ENCODE measurements around the gene HDAC10.

The HDAC10 gene

GRCh38 chr22:50227579-50228215 lies 23.4 kb downstream of the HDAC10 start:
- WGBS, 2 experiments (ENCODE audit: insufficient coverage in 2 of 2): 94 to 95% methylated on average over 14 to 23 of the region's 25 CpGs
- no peak overlapping the region for H3K27ac ChIP-seq (ENCODE audit: low read depth, low read length, severe bottlenecking)
- peaks cover 45% of the 10 kb centered on the region for H3K36me3 ChIP-seq (ENCODE audit: control insufficient read depth, insufficient read depth, low read length)
- H3K9me3 ChIP-seq (ENCODE audit: control insufficient read depth, low read length): no peaks in the 10 kb centered on the region
- H3K4me3 ChIP-seq (ENCODE audit: extremely low read depth, insufficient read depth, low read length, poor library complexity, severe bottlenecking): no peak overlapping the region
- H3K4me1 ChIP-seq (ENCODE audit: control insufficient read depth, insufficient read depth, low read length, poor library complexity, severe bottlenecking): no peaks in the 10 kb centered on the region

GRCh38 chr22:50226875-50227165 lies 24.2 kb downstream of the HDAC10 start:
- Histone ChIP-seq H3K27ac (ENCODE audit: low read depth, low read length, severe bottlenecking) (no peak overlapping the region), H3K36me3 (ENCODE audit: control insufficient read depth, insufficient read depth, low read length) (peaks cover 54% of the 10 kb centered on the region), H3K4me1 (ENCODE audit: control insufficient read depth, insufficient read depth, low read length, poor library complexity, severe bottlenecking) (no peaks in the 10 kb centered on the region), H3K9me3 (ENCODE audit: control insufficient read depth, low read length) (no peaks in the 10 kb centered on the region), H3K4me3 (ENCODE audit: extremely low read depth, insufficient read depth, low read length, poor library complexity, severe bottlenecking) (no peak overlapping the region)
- WGBS, 2 experiments (ENCODE audit: insufficient coverage in 2 of 2): 95 to 96% methylated on average over 15 to 18 of the region's 18 CpGs

GRCh38 chr22:50226063-50226874 lies 24.8 kb downstream of the HDAC10 start:
- Histone ChIP-seq H3K4me1 (ENCODE audit: control insufficient read depth, insufficient read depth, low read length, poor library complexity, severe bottlenecking) (no peaks in the 10 kb centered on the region), H3K36me3 (ENCODE audit: control insufficient read depth, insufficient read depth, low read length) (peaks cover 59% of the 10 kb centered on the region), H3K9me3 (ENCODE audit: control insufficient read depth, low read length) (no peaks in the 10 kb centered on the region), H3K27ac (ENCODE audit: low read depth, low read length, severe bottlenecking) (no peak overlapping the region), H3K4me3 (ENCODE audit: extremely low read depth, insufficient read depth, low read length, poor library complexity, severe bottlenecking) (no peak overlapping the region)
- WGBS, 2 experiments (ENCODE audit: insufficient coverage in 2 of 2): 95 to 98% methylated on average over 18 to 26 of the region's 31 CpGs

GRCh38 chr22:50225200-50225969 lies 25.7 kb downstream of the HDAC10 start:
- Histone ChIP-seq H3K27ac (ENCODE audit: low read depth, low read length, severe bottlenecking) (no peak overlapping the region), H3K36me3 (ENCODE audit: control insufficient read depth, insufficient read depth, low read length) (peaks cover 63% of the 10 kb centered on the region), H3K4me1 (ENCODE audit: control insufficient read depth, insufficient read depth, low read length, poor library complexity, severe bottlenecking) (no peaks in the 10 kb centered on the region), H3K9me3 (ENCODE audit: control insufficient read depth, low read length) (no peaks in the 10 kb centered on the region), H3K4me3 (ENCODE audit: extremely low read depth, insufficient read depth, low read length, poor library complexity, severe bottlenecking) (no peak overlapping the region)
- 92 to 94% methylated on average over 17 to 21 of the region's 24 CpGs for WGBS, 2 experiments (ENCODE audit: insufficient coverage in 2 of 2)

- H3K9me3 ChIP-seq (ENCODE audit: control insufficient read depth, low read length): no peaks in the 10 kb centered on the region
- H3K36me3 ChIP-seq (ENCODE audit: control insufficient read depth, insufficient read depth, low read length): peaks cover 66% of the 10 kb centered on the region
- H3K4me1 ChIP-seq (ENCODE audit: control insufficient read depth, insufficient read depth, low read length, poor library complexity, severe bottlenecking): no peaks in the 10 kb centered on the region
- WGBS, 2 experiments (ENCODE audit: insufficient coverage in 2 of 2): 94 to 95% methylated on average over 15 to 16 of the region's 16 CpGs
- no peak overlapping the region for H3K4me3 ChIP-seq (ENCODE audit: extremely low read depth, insufficient read depth, low read length, poor library complexity, severe bottlenecking)
- H3K27ac ChIP-seq (ENCODE audit: low read depth, low read length, severe bottlenecking): no peak overlapping the region
Observed at GRCh38 chr22:50224071-50224470, 27.0 kb downstream of the HDAC10 start.

GRCh38 chr22:50222508-50222907 lies 28.6 kb downstream of the HDAC10 start:
- no peak overlapping the region for H3K27ac ChIP-seq (ENCODE audit: low read depth, low read length, severe bottlenecking)
- peaks cover 73% of the 10 kb centered on the region for H3K36me3 ChIP-seq (ENCODE audit: control insufficient read depth, insufficient read depth, low read length)
- H3K9me3 ChIP-seq (ENCODE audit: control insufficient read depth, low read length): no peaks in the 10 kb centered on the region
- WGBS, 2 experiments (ENCODE audit: insufficient coverage in 2 of 2): 93 to 96% methylated on average over 4 to 7 of the region's 8 CpGs
- H3K4me3 ChIP-seq (ENCODE audit: extremely low read depth, insufficient read depth, low read length, poor library complexity, severe bottlenecking): no peak overlapping the region
- H3K4me1 ChIP-seq (ENCODE audit: control insufficient read depth, insufficient read depth, low read length, poor library complexity, severe bottlenecking): no peaks in the 10 kb centered on the region

- H3K4me3 ChIP-seq (ENCODE audit: extremely low read depth, insufficient read depth, low read length, poor library complexity, severe bottlenecking): no peak overlapping the region
- no peak overlapping the region for H3K27ac ChIP-seq (ENCODE audit: low read depth, low read length, severe bottlenecking)
- H3K36me3 ChIP-seq (ENCODE audit: control insufficient read depth, insufficient read depth, low read length): peaks cover 81% of the 10 kb centered on the region
- no peaks in the 10 kb centered on the region for H3K4me1 ChIP-seq (ENCODE audit: control insufficient read depth, insufficient read depth, low read length, poor library complexity, severe bottlenecking)
- H3K9me3 ChIP-seq (ENCODE audit: control insufficient read depth, low read length): no peaks in the 10 kb centered on the region
- 93 to 96% methylated on average over 17 to 19 of the region's 19 CpGs for WGBS, 2 experiments (ENCODE audit: insufficient coverage in 2 of 2)
Observed at GRCh38 chr22:50221410-50222300, 29.4 kb downstream of the HDAC10 start.

- Histone ChIP-seq H3K4me1 (ENCODE audit: control insufficient read depth, insufficient read depth, low read length, poor library complexity, severe bottlenecking) (no peaks in the 10 kb centered on the region), H3K27ac (ENCODE audit: low read depth, low read length, severe bottlenecking) (no peak overlapping the region), H3K36me3 (ENCODE audit: control insufficient read depth, insufficient read depth, low read length) (peaks cover 87% of the 10 kb centered on the region), H3K9me3 (ENCODE audit: control insufficient read depth, low read length) (no peaks in the 10 kb centered on the region), H3K4me3 (ENCODE audit: extremely low read depth, insufficient read depth, low read length, poor library complexity, severe bottlenecking) (no peak overlapping the region)
- WGBS, 2 experiments (ENCODE audit: insufficient coverage in 2 of 2): 94 to 97% methylated on average over 41 to 42 of the region's 45 CpGs
Observed at GRCh38 chr22:50220603-50221409, 30.3 kb downstream of the HDAC10 start.

GRCh38 chr22:50219800-50220602 lies 31.1 kb downstream of the HDAC10 start:
- 95 to 97% methylated on average over 15 to 23 of the region's 25 CpGs for WGBS, 2 experiments (ENCODE audit: insufficient coverage in 2 of 2)

More at GRCh38 chr22:50219800-50220602, 31.1 kb downstream of the HDAC10 start:
- H3K27ac ChIP-seq (ENCODE audit: low read depth, low read length, severe bottlenecking): no peak overlapping the region
- no peaks in the 10 kb centered on the region for H3K4me1 ChIP-seq (ENCODE audit: control insufficient read depth, insufficient read depth, low read length, poor library complexity, severe bottlenecking)
- no peaks in the 10 kb centered on the region for H3K9me3 ChIP-seq (ENCODE audit: control insufficient read depth, low read length)
- H3K36me3 ChIP-seq (ENCODE audit: control insufficient read depth, insufficient read depth, low read length): peaks cover 87% of the 10 kb centered on the region
- H3K4me3 ChIP-seq (ENCODE audit: extremely low read depth, insufficient read depth, low read length, poor library complexity, severe bottlenecking): no peak overlapping the region

All from mesodermal cell (in vitro differentiated cells).